Stimulated activated CD8-positive, alpha-beta memory T cell treated with anti-CD3 and anti-CD28 coated beads, Interleukin-12 subunit alpha, Interleukin-12 subunit beta, amount 100 ng/mL, for 4 hours (primary cell): ENCODE results near the gene ZNF624.
A peak's percentile ranks its signal among the peaks of the same experiment; 100 is the strongest.

Experiments
- DNase-seq: peaks from one replicate; pipeline ENCODE4 v3.0.0-alpha.2; 2020; ENCODE audit warnings: low read depth

ZNF624 gene

DNA sequence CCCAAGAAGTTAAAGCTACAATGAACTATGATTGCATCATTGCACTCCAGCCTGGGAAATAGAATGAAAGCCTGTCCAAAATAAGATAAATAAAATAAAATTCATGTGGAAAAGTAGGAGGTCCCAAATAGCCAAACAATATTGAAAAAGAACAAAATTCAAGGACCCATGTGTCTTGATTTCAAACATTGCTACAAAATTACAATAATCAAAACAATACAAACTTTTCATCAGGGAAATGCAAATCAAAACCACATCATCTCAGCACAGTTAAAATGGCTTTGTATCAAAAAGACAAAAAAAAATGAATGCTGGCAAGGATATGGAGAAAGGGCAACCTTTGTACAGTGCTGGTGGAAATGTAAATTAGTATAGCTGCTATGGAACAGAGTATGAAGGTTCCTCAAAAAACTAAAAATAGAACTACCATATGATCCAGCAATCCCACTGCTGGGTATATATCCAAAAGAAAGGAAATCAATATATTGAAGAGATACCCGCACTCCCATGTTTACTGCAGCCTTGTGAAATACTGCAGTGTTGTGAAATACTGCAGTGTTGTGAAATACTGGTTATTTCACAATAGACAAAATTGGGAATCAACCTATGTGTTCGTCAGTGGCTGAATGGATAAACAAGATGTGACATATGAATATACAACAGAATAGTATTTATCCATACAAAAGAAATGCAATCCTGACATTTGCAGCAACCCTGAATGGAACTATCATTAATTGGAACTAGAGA is 60.1 kb downstream of the ZNF624 start:
- no peak for DNase-seq

- DNase-seq = peak; percentile 86
Observed at GRCh38 chr17:16589097-16589969, 64.3 kb downstream of the ZNF624 start.

DNA sequence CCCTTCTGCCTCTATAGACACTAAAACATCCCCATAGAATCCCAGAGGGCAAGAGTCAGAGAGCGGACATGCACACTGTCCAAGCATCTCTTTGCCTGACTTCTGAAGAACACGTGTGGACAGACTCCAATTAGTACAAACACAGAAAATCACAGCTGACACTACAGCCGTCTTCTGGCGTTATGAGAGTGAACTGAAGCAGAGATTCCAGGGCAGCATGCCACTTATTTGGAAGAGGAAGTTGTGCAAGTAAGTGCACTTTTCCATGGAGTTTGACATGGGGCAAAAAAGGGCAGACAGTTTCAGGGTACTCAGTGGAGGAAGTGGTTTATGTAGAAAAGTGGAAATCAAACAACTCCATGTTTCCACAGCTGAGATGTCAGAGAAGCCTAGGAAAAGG is 67.9 kb downstream of the ZNF624 start:
- DNase-seq = no peak

DNA sequence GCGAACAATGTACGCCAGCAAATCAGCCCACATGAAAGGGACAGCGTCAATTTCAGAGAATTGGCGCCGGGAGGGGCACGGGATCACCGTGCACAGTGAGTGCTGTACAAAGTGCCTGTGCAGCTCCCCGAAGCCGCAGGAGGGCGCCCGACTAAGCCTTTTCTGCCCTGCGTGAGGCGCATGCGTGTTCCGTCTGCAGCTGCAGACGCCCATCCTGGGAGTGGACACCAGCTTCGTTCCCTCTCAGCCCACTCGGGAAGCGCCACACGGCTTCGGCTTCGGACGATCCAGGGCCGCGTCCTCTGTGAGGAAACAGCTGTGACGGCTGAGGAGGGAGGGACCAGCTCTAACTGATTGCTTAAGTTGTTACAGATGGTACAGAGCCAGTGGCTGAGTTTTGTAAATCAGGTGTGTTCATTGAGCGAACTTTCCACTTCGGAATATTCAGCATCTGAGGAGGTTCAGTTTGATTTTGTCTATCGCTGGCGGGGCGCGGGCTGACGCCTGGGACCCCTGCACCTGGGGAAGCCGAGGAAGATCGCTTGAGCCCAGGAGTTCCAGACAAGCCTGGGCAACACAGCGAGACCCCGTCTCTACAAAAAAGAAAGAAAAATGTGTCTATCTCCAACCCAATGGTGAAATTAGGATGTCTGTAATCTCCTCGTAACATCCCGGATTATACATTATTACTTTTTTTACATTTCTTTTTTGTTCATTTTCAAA is 69.2 kb downstream of the ZNF624 start:
- DNase-seq = peak; percentile 73

DNA sequence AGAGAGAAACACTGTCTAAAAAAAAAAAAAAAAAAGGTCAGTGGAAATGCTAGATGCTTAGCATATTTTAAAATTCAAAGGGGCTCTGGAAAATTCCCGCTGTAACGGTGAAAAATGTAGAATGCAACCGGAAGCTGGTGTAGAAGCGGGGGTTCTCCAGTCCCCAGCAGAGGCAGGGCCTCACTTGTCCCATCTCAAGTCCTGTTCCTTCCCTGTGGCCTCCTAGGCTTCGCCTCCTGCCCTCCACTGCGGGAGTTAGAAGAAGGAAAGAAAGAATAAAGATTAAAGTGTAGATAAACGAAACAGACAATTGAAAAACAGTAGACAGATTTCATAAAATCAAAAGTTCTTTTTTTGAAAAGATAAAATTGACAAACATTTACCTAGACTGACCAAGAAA is 69.9 kb downstream of the ZNF624 start:
- DNase-seq = no peak

DNA sequence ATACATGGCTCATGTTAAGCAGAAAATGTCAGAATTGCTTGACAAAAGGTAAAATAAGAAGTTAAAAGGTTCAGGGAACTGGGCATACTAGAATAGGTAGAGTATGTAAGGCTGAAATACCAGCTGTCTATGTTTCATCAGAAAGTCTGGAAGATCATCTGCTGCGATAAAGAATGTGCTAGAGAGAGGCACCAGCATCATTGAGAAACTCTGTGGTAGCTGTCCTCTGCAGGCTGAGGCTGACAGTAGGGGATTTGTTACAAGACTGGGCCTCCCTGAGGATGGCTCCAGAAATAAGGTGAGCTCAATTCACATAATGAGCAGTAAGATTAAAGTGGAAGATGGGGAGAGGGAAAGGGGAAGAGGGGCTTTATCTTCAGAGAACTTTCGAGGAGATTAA is 80.2 kb downstream of the ZNF624 start:
- DNase-seq = no peak
